Activated T-helper 2 cell treated with anti-CD3 and anti-CD28 coated beads, Interferon-gamma antibody, Interleukin-2, Interleukin-4, amounts not matched to agents 10 μg/mL and 5 μg/mL and 100 μg/mL, durations not matched to agents 14 hours and 24 hours and 36 hours (primary cell): Measurements from ENCODE around the gene TRAF3. TPM values are rescaled to one million over a fixed set of nuclear protein-coding genes. Genes with fewer than 3 reads are reported as not detected.

Experiments
- DNase-seq: peaks from one replicate; pipeline ENCODE4 v3.0.0; 2021; ENCODE audit warnings: low spot score
- H3K27ac Mint-ChIP-seq: one replicate; pipeline ENCODE4 v1.8.0; 2021; ENCODE audit warnings: mixed read lengths
- H3K27me3 Mint-ChIP-seq: one replicate; pipeline ENCODE4 v1.8.0; 2021; ENCODE audit warnings: low read depth, mixed read lengths
- H3K36me3 Mint-ChIP-seq: one replicate; pipeline ENCODE4 v1.8.0; 2021; ENCODE audit warnings: low read depth, mixed read lengths
- H3K4me1 Mint-ChIP-seq: one replicate; pipeline ENCODE4 v1.8.0; 2021; ENCODE audit warnings: low read depth, mixed read lengths
- H3K4me3 Mint-ChIP-seq: one replicate; pipeline ENCODE4 v1.8.0; 2021; ENCODE audit warnings: low read depth, mild to moderate bottlenecking, moderate library complexity, mixed read lengths
- H3K9me3 Mint-ChIP-seq: one replicate; pipeline ENCODE4 v1.8.0; 2021; ENCODE audit warnings: mixed read lengths
- intact Hi-C: fragments of 100-400 bp; cut with micrococcal nuclease; formaldehyde crosslinking; loops from one replicate; pipeline ENCODE4 v1.15.1; 2023
- total RNA-seq: library from RNA; stranded (reverse); gene quantifications from 2 replicates; pipeline ENCODE4 v1.2.3, GENCODE V29; 2022

The TRAF3 gene
- total RNA-seq, 1 donor from 2014 or later: 67.8 TPM

DNA sequence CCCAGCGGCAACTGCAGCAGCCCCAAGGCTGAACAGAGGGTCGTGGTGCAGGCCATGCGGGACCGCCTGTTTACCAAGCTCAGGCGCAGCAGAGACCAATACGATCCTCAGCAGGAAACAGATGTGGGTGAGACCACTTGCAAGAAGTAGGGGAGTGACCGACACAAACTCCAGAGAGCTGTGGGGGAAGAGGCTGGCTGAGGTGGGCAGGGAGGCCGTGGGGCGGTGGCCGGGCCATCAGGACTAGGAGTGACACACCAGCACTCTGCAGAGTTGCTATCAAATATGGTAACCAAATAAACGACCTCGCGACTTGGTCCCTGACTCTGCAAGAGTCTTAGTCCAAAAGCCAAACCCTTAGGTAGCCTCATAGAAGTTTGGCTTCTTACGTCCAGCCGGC is 175.9 kb downstream of the TRAF3 start:
- no peaks in the 10 kb centered on the region for H3K36me3 Mint-ChIP-seq
- H3K9me3 Mint-ChIP-seq: no peaks in the 10 kb centered on the region
- no peaks in the 10 kb centered on the region for H3K27me3 Mint-ChIP-seq
- H3K4me3 Mint-ChIP-seq: no peak overlapping the region
- DNase-seq: no peak
- H3K4me1 Mint-ChIP-seq: peaks cover 12% of the 10 kb centered on the region
- intact Hi-C loops: no loop called here
- no peak overlapping the region for H3K27ac Mint-ChIP-seq

DNA sequence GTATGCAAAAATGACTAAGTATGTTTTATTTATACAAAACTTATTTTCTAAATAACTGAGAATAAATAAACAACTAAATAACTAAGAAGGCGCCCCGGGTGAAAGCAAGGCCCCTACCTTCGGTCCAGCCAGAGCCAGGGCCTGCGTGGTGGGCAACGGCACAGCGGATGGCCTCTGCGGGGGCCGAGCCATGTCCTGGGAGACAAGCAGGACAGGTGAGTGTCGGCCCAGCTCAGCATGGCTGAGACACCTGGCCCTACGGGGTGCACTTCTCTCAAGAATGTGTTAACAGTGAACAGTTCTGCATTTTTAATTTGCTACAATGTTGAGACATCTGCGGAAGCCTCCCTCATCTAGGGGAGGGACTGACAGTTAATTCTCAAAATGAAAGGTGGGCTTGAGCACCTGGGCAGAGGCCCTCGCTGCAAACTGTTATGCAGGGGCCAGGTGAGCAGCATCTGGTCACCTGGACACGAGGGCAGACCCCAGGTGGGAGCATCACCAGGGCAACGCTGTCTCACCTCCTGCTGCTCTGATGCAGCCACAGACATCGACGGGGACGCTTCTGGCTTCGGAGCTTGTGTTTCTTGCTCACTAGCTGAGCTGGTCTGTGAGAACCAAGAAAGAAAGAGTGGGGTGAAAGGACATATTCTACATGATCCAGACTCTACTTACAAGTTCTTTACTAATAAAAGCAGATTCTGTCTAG is 177.0 kb downstream of the TRAF3 start:
- no peak for DNase-seq
- Mint-ChIP-seq H3K27me3 (no peaks in the 10 kb centered on the region), H3K4me3 (no peak overlapping the region), H3K9me3 (no peaks in the 10 kb centered on the region), H3K36me3 (no peaks in the 10 kb centered on the region), H3K4me1 (peaks cover 6% of the 10 kb centered on the region), H3K27ac (no peak overlapping the region)
- intact Hi-C loops: no loop called here

DNA sequence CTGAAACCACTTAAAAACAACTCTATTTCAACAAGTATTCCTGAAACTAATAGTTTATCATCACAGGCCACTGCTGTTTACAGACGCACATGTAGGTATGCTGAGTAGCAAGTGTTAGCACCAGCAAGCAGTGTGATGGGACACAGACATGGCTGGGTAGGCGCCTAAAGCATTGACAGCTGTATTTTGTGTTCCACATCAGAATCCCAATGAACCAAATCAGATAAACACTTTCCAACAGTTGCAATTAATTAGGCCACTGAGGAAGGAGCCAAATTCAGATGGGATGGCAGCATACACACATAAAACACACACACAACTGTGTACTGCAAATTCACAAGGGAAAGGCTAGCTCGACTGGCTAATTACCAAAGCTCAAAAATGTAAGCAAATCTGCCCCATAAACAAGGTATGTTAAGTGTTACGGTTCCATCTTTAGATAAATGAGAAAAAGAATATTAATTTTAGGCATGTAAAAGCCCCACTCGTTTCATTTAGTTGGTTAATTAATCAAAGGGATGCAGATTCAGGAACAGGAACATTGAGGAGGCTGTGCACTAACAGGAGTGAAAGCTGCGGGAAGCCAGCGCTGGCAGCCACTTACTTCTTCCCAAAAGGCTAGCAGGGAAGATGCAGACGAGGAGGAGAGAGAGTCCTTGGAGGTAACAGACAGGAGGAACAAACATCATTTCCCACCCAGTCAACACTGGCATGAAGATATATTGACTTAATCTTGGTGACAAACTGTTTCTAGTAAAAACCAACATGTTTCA is 178.6 kb downstream of the TRAF3 start:
- no peak overlapping the region for H3K27ac Mint-ChIP-seq
- intact Hi-C loops: no loop called here
- no peak for DNase-seq
- H3K4me3 Mint-ChIP-seq: no peak overlapping the region
- no peaks in the 10 kb centered on the region for H3K9me3 Mint-ChIP-seq
- no peaks in the 10 kb centered on the region for H3K27me3 Mint-ChIP-seq
- no peaks in the 10 kb centered on the region for H3K4me1 Mint-ChIP-seq
- no peaks in the 10 kb centered on the region for H3K36me3 Mint-ChIP-seq

- no peaks in the 10 kb centered on the region for H3K27me3 Mint-ChIP-seq
- H3K9me3 Mint-ChIP-seq: no peaks in the 10 kb centered on the region
- H3K4me3 Mint-ChIP-seq: no peak overlapping the region
- no peak overlapping the region for H3K27ac Mint-ChIP-seq
- H3K4me1 Mint-ChIP-seq: no peaks in the 10 kb centered on the region
- DNase-seq: no peak
- H3K36me3 Mint-ChIP-seq: no peaks in the 10 kb centered on the region
- intact Hi-C loops: no loop called here
Measured at GRCh38 chr14:102957222-102957621, 180.0 kb downstream of the TRAF3 start.

GRCh38 chr14:102958461-102958860 is 181.2 kb downstream of the TRAF3 start:
- H3K27ac Mint-ChIP-seq: no peak overlapping the region
- intact Hi-C loops: no loop called here
- no peaks in the 10 kb centered on the region for H3K4me1 Mint-ChIP-seq
- no peak for DNase-seq
- no peaks in the 10 kb centered on the region for H3K9me3 Mint-ChIP-seq
- H3K36me3 Mint-ChIP-seq: no peaks in the 10 kb centered on the region
- no peak overlapping the region for H3K4me3 Mint-ChIP-seq
- H3K27me3 Mint-ChIP-seq: no peaks in the 10 kb centered on the region

Other genes starting within 250 kb of the TRAF3 start
- gene RCOR1, start 184.8 kb upstream of the TRAF3 start, total RNA-seq: 22.2 and 24.3 TPM in 2 replicates
- gene AMN, start 145.2 kb downstream of the TRAF3 start, total RNA-seq: 0.44 and 0.55 TPM in 2 replicates